ENCODE data around the gene MT1E.
"Not testable (repeated sequence)": the region's sequence is repeated elsewhere in the genome, so short reads cannot be mapped to it uniquely, and the experiment has no call there.

MT1E gene

DNA sequence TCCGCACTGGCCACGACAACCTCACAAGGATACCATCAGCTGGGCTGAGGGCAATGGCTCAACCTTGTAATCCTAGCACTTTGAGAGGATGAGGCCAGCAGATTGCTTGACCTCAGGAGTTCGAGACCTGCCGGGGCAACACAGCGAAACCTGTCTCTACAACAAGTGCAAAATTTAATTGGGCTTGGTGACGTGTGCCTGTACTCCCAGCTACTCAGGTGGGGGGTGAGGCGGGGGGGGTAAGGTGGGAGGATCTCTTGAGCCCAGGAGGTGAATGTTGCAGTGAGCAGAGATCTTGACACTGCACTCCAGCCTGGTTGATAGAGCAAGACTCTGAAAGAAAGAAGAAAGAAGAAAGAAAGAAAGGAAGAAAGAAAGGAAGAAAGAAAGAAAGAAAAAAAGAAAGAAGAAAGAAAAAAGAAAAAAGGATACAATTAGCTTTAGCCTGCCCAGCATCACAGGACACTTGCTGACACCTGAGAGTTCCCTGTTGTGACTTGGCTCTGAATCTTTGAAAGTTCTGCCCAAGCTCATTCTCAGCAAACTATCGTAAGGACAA lies 5.2 kb upstream of the MT1E start:
- TF ChIP-seq, protein P1, sequence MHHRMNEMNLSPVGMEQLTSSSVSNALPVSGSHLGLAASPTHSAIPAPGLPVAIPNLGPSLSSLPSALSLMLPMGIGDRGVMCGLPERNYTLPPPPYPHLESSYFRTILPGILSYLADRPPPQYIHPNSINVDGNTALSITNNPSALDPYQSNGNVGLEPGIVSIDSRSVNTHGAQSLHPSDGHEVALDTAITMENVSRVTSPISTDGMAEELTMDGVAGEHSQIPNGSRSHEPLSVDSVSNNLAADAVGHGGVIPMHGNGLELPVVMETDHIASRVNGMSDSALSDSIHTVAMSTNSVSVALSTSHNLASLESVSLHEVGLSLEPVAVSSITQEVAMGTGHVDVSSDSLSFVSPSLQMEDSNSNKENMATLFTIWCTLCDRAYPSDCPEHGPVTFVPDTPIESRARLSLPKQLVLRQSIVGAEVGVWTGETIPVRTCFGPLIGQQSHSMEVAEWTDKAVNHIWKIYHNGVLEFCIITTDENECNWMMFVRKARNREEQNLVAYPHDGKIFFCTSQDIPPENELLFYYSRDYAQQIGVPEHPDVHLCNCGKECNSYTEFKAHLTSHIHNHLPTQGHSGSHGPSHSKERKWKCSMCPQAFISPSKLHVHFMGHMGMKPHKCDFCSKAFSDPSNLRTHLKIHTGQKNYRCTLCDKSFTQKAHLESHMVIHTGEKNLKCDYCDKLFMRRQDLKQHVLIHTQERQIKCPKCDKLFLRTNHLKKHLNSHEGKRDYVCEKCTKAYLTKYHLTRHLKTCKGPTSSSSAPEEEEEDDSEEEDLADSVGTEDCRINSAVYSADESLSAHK (tag by site-specific recombination; IDR thresholded peaks at IDR 0.05) = no peak
- TF ChIP-seq WT1 (tag by site-specific recombination; IDR thresholded peaks at IDR 0.05) = peak; percentile 61; the same call in 1 of the 2 replicates
- TF ChIP-seq ZNF398 (tag by site-specific recombination; IDR thresholded peaks at IDR 0.05) = peak; percentile 63
- TF ChIP-seq ZNF366 (tag by site-specific recombination; conservative IDR thresholded peaks at IDR 0.05) = peak; percentile 80
- TF ChIP-seq, protein P2, sequence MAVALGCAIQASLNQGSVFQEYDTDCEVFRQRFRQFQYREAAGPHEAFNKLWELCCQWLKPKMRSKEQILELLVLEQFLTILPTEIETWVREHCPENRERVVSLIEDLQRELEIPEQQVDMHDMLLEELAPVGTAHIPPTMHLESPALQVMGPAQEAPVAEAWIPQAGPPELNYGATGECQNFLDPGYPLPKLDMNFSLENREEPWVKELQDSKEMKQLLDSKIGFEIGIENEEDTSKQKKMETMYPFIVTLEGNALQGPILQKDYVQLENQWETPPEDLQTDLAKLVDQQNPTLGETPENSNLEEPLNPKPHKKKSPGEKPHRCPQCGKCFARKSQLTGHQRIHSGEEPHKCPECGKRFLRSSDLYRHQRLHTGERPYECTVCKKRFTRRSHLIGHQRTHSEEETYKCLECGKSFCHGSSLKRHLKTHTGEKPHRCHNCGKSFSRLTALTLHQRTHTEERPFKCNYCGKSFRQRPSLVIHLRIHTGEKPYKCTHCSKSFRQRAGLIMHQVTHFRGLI (tag by site-specific recombination; IDR thresholded peaks at IDR 0.05) = peak; percentile 22; the same call in 1 of the 2 replicates
- TF ChIP-seq ZNF747 (tag by site-specific recombination; IDR thresholded peaks at IDR 0.05) = no peak
- peak; percentile 68 for TF ChIP-seq GLIS1 (tag by site-specific recombination; IDR thresholded peaks at IDR 0.05)
- 0 out of 2 replicates have a peak, but pooled peaks have one; percentile 14 for TF ChIP-seq KLF9 (tag by site-specific recombination; IDR thresholded peaks at IDR 0.05; ENCODE audit: low read depth)
- TF ChIP-seq, protein P3, sequence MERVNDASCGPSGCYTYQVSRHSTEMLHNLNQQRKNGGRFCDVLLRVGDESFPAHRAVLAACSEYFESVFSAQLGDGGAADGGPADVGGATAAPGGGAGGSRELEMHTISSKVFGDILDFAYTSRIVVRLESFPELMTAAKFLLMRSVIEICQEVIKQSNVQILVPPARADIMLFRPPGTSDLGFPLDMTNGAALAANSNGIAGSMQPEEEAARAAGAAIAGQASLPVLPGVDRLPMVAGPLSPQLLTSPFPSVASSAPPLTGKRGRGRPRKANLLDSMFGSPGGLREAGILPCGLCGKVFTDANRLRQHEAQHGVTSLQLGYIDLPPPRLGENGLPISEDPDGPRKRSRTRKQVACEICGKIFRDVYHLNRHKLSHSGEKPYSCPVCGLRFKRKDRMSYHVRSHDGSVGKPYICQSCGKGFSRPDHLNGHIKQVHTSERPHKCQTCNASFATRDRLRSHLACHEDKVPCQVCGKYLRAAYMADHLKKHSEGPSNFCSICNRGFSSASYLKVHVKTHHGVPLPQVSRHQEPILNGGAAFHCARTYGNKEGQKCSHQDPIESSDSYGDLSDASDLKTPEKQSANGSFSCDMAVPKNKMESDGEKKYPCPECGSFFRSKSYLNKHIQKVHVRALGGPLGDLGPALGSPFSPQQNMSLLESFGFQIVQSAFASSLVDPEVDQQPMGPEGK (tag by site-specific recombination; IDR thresholded peaks at IDR 0.05) = peak; percentile 31; the same call in 1 of the 2 replicates
- TF ChIP-seq ZFHX2 (tag by site-specific recombination; conservative IDR thresholded peaks at IDR 0.05) = 0 out of 2 replicates have a peak, but pooled peaks have one; percentile 13
- TF ChIP-seq ZSCAN5A (tag by site-specific recombination; IDR thresholded peaks at IDR 0.05) = no peak
- Histone ChIP-seq H3K36me3 (ENCODE audit: control insufficient read depth in 2 of 2, insufficient read depth in 1 of 2, low read length in 2 of 2) (no peaks in the 10 kb centered on the region), H3K27ac (ENCODE audit: extremely low read depth, low read depth, low read length) (no peak overlapping the region), H3K9me3 (ENCODE audit: control insufficient read depth, insufficient read depth, low read depth, low read length) (no peaks in the 10 kb centered on the region), H3K4me1 (ENCODE audit: control insufficient read depth, insufficient read depth, low read length) (no peaks in the 10 kb centered on the region), H3K4me3 (ENCODE audit: low read depth, low read length) (no peak overlapping the region)
- ChIA-PET POLR2A (interaction anchor here (0.6 kb wide), 1 partner anchor 93 kb away, joined by 3 read pairs; no protein-coding TSS in a partner anchor), CTCF (interaction anchor here (1.2 kb wide), 1 partner anchor 9 kb away, joined by 4 read pairs; no protein-coding TSS in a partner anchor)

- CTCF ChIA-PET; H3K9me3 ChIP-seq (ENCODE audit: control insufficient read depth, insufficient read depth, low read depth, low read length); H3K4me1 ChIP-seq (ENCODE audit: control insufficient read depth, insufficient read depth, low read length); H3K36me3 ChIP-seq (ENCODE audit: control insufficient read depth in 2 of 2, insufficient read depth in 1 of 2, low read length in 2 of 2); POLR2A ChIA-PET; H3K27ac ChIP-seq (ENCODE audit: extremely low read depth, low read depth, low read length); H3K4me3 ChIP-seq (ENCODE audit: low read depth, low read length): not testable (repeated sequence)
- peak; percentile 40; the same call in 1 of the 2 replicates for TF ChIP-seq SCRT2 (tag by site-specific recombination; IDR thresholded peaks at IDR 0.05)
These were observed 3.7 kb upstream of the MT1E start for GRCh38 chr16:56621665-56622445.

DNA sequence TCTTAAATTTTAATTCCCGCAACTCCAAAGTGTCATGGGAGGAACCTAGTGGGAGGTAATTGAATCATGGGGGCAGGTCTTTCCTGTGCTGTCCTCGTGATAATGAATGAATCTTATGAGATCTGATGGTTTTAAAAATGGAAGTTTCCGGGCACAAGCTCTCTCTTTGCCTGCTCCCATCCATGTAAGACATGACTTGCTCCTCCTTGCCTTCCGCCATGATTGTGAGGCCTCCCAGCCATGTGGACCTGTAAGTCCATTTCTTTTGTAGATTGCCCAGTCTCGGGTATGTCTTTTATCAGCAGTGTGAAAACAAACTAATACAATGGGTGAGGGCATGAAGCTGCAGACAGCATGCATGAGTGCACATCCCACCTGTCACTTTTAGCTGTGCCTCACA lies 2.4 kb upstream of the MT1E start:
- H3K9me3 ChIP-seq (ENCODE audit: control insufficient read depth, insufficient read depth, low read depth, low read length); H3K36me3 ChIP-seq (ENCODE audit: control insufficient read depth in 2 of 2, insufficient read depth in 1 of 2, low read length in 2 of 2); H3K4me3 ChIP-seq (ENCODE audit: low read depth, low read length); H3K27ac ChIP-seq (ENCODE audit: extremely low read depth, low read depth, low read length); H3K4me1 ChIP-seq (ENCODE audit: control insufficient read depth, insufficient read depth, low read length): not testable (repeated sequence)
- ChIA-PET CTCF (interaction anchor here (0.6 to 1.7 kb wide), 3 partner anchors 13 to 895 kb away, joined by 3 to 6 read pairs (median 3); no protein-coding TSS in a partner anchor), POLR2A (interaction anchor here (0.6 kb wide), 1 partner anchor 204 kb away, joined by 3 read pairs; no protein-coding TSS in a partner anchor)

Measured in HEK293 (cell line).